HepG2 (cell line): ENCODE results near the gene ZNF813. TPM values are rescaled to one million over a fixed set of nuclear protein-coding genes. Genes with fewer than 3 reads are reported as not detected.

Experiments
- ATF5 ChIP-seq: sonication (generic); formaldehyde crosslinking; IDR thresholded peaks from 2 replicates; pipeline ENCODE4 v1.4.0; 2020; ENCODE audit warnings: mild to moderate bottlenecking, low read depth, missing genetic modification reagents
- E2F2 ChIP-seq: sonication (generic); formaldehyde crosslinking; IDR thresholded peaks from 2 replicates; pipeline ENCODE4 v1.4.0; 2020; ENCODE audit warnings: missing genetic modification reagents, borderline replicate concordance
- GATAD2A ChIP-seq: IDR thresholded peaks from 2 replicates; pipeline ENCODE4 v1.6.1; 2016
- HINFP ChIP-seq: sonication (generic); formaldehyde crosslinking; IDR thresholded peaks from 2 replicates; pipeline ENCODE4 v1.4.0; 2020; ENCODE audit warnings: low read depth, mild to moderate bottlenecking, missing genetic modification reagents
- KDM3A ChIP-seq: IDR thresholded peaks from 2 replicates; pipeline ENCODE4 v1.6.1; 2018; ENCODE audit warnings: low read depth, missing compliant biosample characterization
- KMT2B ChIP-seq: IDR thresholded peaks from 2 replicates; pipeline ENCODE4 v1.6.1; 2016; ENCODE audit warnings: missing genetic modification reagents, missing compliant biosample characterization
- LCORL ChIP-seq, 2 experiments: fragments of 450-650 bp in 1 of 2; sonication (generic) in 1 of 2; formaldehyde crosslinking in 1 of 2; IDR thresholded peaks; 2 replicates each; pipeline versions ENCODE4 v1.5.0 to v1.6.1; 2017 to 2020; ENCODE audit warnings: antibody characterized with exemption in 1 of 2, missing genetic modification reagents in 1 of 2
- NPAS2 ChIP-seq: sonication (generic); formaldehyde crosslinking; IDR thresholded peaks from 2 replicates; pipeline ENCODE4 v1.8.0; 2022; ENCODE audit warnings: mild to moderate bottlenecking, missing genetic modification reagents, borderline replicate concordance
- PCBP1 ChIP-seq: fragments of 200-400 bp; formaldehyde crosslinking; IDR thresholded peaks from 2 replicates; pipeline ENCODE4 v1.6.1; 2017; ENCODE audit warnings: mild to moderate bottlenecking, low read depth, low read length, borderline replicate concordance
- PHF8 ChIP-seq: sonication (generic); formaldehyde crosslinking; IDR thresholded peaks from 2 replicates; pipeline ENCODE4 v1.5.0; 2020; ENCODE audit warnings: missing genetic modification reagents
- POLR2AphosphoS5 ChIP-seq: IDR thresholded peaks from 2 replicates; pipeline ENCODE4 v1.6.1; 2012; ENCODE audit warnings: low read depth, low read length
- TARDBP ChIP-seq: sonication (generic); formaldehyde crosslinking; IDR thresholded peaks from 2 replicates; pipeline ENCODE4 v1.8.0; 2022; ENCODE audit warnings: mild to moderate bottlenecking, missing genetic modification reagents
- TCF12 ChIP-seq, 2 experiments: fragments of 450-650 bp in 1 of 2; sonication (generic) in 1 of 2; formaldehyde crosslinking in 1 of 2; IDR thresholded peaks; 2 replicates each; pipeline versions ENCODE4 v1.6.1 to v1.8.0; 2017 to 2022; ENCODE audit warnings: antibody characterized with exemption in 1 of 2, mild to moderate bottlenecking in 1 of 2, missing genetic modification reagents in 1 of 2, moderate library complexity in 1 of 2
- U2AF1 ChIP-seq: fragments of 200-400 bp; formaldehyde crosslinking; optimal IDR thresholded peaks from 2 replicates; pipeline ENCODE3; 2017; ENCODE audit warnings: mild to moderate bottlenecking, low read depth, low read length
- YEATS4 ChIP-seq: sonication (generic); formaldehyde crosslinking; IDR thresholded peaks from 2 replicates; pipeline ENCODE4 v1.4.0; 2020; ENCODE audit warnings: missing genetic modification reagents, borderline replicate concordance
- ZBTB37 ChIP-seq: sonication (generic); formaldehyde crosslinking; IDR thresholded peaks from 2 replicates; pipeline ENCODE4 v1.4.0; 2020; ENCODE audit warnings: mild to moderate bottlenecking, missing genetic modification reagents
- ZNF121 ChIP-seq: sonication (generic); formaldehyde crosslinking; IDR thresholded peaks from 2 replicates; pipeline ENCODE4 v1.5.0; 2020; ENCODE audit warnings: mild to moderate bottlenecking, missing genetic modification reagents
- ZNF207 ChIP-seq: fragments of 450-650 bp; IDR thresholded peaks from 2 replicates; pipeline ENCODE4 v1.6.1; 2016; ENCODE audit warnings: antibody characterized with exemption, borderline replicate concordance
- ZNF264 ChIP-seq: sonication (generic); formaldehyde crosslinking; IDR thresholded peaks from 2 replicates; pipeline ENCODE4 v1.4.0; 2020; ENCODE audit warnings: missing genetic modification reagents
- ZNF572 ChIP-seq: sonication (generic); formaldehyde crosslinking; IDR thresholded peaks from 2 replicates; pipeline ENCODE4 v1.5.1; 2020; ENCODE audit warnings: mild to moderate bottlenecking, missing genetic modification reagents
- ZNF678 ChIP-seq: sonication (generic); formaldehyde crosslinking; IDR thresholded peaks from 2 replicates; pipeline ENCODE4 v1.4.0; 2020; ENCODE audit warnings: mild to moderate bottlenecking, missing genetic modification reagents
- ZNF841 ChIP-seq: sonication (generic); formaldehyde crosslinking; IDR thresholded peaks from 2 replicates; pipeline ENCODE4 v1.8.1; 2023; ENCODE audit warnings: missing genetic modification reagents, borderline replicate concordance
- polyA plus RNA-seq, 8 experiments: library from polyadenylated mRNA; depleted of rRNA in 3 of 8; stranded (reverse) in 7 of 8; unstranded in 1 of 8; fragments of >200 nt; fragmentation: Illumina TruSeq in 4 of 8; extraction: Trizol in 4 of 8; gene quantifications; 2 replicates each; pipeline versions ENCODE4 v1.2.1 to v1.2.3, GENCODE V29; 2011 to 2016; ENCODE audit warnings: low read depth in 4 of 8, missing spikeins in 1 of 8, mixed read lengths in 1 of 8; ENCODE audit not compliant: insufficient read depth in 1 of 8
- total RNA-seq, 5 experiments: library from RNA; depleted of rRNA; stranded (reverse); fragments of >200 nt; fragmentation: Illumina TruSeq; extraction: Trizol; gene quantifications; 2 replicates each; pipeline ENCODE4 v1.2.3, GENCODE V29; 2016; ENCODE audit warnings: low read depth in 1 of 5
- TF ChIP-seq, protein P1 (sequence below): sonication (generic); formaldehyde crosslinking; IDR thresholded peaks from 2 replicates; pipeline ENCODE4 v1.4.0; 2020; ENCODE audit warnings: mild to moderate bottlenecking, missing genetic modification reagents

Gene ZNF813
- total and polyA plus RNA-seq, 2 of the 13 experiments (the other 11 are each of a cell fraction or from before 2014, with no cell fraction given): 2.1 to 8.9 TPM

DNA sequence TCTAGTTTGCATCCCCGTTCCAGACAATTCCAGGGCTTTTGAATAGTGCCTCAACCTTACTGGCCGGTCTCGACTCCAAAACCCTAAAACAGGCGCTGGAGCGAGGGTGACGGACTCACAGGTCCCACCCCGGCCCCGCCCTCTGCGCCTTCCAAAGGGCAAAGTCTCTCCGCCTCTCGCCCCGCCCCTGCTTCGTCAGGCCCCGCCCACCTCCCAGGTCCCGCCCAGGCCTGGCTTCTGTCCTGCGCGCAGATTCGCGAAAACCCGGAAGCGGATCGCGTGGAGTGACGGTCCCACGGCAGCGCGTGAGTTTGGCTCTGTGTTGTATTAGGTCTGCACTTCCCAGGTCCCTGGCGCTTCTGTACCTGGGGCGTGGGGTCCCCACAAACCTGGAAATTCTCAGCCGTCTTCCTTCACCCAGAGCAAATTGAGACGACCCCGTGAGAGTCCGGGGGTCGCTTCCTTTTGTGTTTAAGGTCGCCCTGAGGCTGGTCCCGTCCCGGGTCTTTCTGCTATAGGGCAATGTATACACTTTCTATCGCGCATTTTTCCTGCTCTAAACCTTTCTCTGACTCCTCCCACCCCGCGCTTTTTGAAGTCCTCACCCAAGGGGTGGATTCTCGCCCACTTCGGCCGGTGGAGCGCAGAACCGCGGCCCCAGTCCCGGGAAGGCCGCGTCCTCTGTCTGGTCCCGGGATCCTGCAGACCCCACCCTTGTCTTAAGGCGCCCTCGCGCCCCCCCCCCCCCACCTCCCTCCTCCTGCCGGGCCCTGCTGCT lies at the start of gene ZNF813 (continued):
- TF ChIP-seq ZBTB37 (no peak), ZNF572 (CRISPR knock-in tag) (no peak), ATF5 (CRISPR knock-in tag) (no peak), YEATS4 (CRISPR knock-in tag) (peak; percentile 69; the same call in 1 of the 2 replicates), E2F2 (no peak), LCORL (IDR thresholded peaks at IDR 0.05) (no peak), LCORL (CRISPR knock-in tag; IDR thresholded peaks at IDR 0.05) (peak; percentile 42; the same call in 1 of the 2 replicates), ZNF121 (CRISPR knock-in tag) (no peak), ZNF207 (no peak), TARDBP (0 out of 2 replicates have a peak, but pooled peaks have one; percentile 4), HINFP (no peak), U2AF1 (no peak), ZNF264 (CRISPR knock-in tag) (0 out of 2 replicates have a peak, but pooled peaks have one; percentile 40), ZNF678 (no peak), PCBP1 (no peak), POLR2AphosphoS5 (peak; percentile 85), TCF12 (IDR thresholded peaks at IDR 0.05) (no peak), TCF12 (CRISPR knock-in tag; IDR thresholded peaks at IDR 0.05) (no peak), PHF8 (CRISPR knock-in tag) (peak; percentile 78), ZNF841 (CRISPR knock-in tag) (no peak), KMT2B (CRISPR knock-in tag) (peak; percentile 66), GATAD2A (CRISPR knock-in tag) (peak; percentile 61; the same call in 1 of the 2 replicates), KDM3A (CRISPR knock-in tag) (no peak), NPAS2 (no peak)
- TF ChIP-seq, protein P1, sequence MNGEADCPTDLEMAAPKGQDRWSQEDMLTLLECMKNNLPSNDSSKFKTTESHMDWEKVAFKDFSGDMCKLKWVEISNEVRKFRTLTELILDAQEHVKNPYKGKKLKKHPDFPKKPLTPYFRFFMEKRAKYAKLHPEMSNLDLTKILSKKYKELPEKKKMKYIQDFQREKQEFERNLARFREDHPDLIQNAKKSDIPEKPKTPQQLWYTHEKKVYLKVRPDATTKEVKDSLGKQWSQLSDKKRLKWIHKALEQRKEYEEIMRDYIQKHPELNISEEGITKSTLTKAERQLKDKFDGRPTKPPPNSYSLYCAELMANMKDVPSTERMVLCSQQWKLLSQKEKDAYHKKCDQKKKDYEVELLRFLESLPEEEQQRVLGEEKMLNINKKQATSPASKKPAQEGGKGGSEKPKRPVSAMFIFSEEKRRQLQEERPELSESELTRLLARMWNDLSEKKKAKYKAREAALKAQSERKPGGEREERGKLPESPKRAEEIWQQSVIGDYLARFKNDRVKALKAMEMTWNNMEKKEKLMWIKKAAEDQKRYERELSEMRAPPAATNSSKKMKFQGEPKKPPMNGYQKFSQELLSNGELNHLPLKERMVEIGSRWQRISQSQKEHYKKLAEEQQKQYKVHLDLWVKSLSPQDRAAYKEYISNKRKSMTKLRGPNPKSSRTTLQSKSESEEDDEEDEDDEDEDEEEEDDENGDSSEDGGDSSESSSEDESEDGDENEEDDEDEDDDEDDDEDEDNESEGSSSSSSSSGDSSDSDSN: peak; percentile 9; the same call in 1 of the 2 replicates
